Sigmoid colon (tissue), 4 donors: Measurements from ENCODE around the gene MFAP4.

ENCODE experiments used
- POLR2A ChIP-seq, 2 donors: fragments of 450-650 bp; IDR thresholded peaks; one replicate each; pipeline ENCODE4 v1.6.1; 2016; ENCODE audit warnings: antibody characterized with exemption in 2 of 2, mild to moderate bottlenecking in 2 of 2, moderate library complexity in 2 of 2
- POLR2AphosphoS5 ChIP-seq, 4 donors: sonication (generic); formaldehyde crosslinking; IDR thresholded peaks; one replicate each; pipeline ENCODE4 v1.6.1; 2017; ENCODE audit warnings: antibody characterized with exemption in 4 of 4
- TF ChIP-seq, protein P1 (sequence below), 4 experiments: fragments of 450-650 bp in 3 of 4; fragments of 200-600 bp in 1 of 4; IDR thresholded peaks; one replicate each; pipeline ENCODE4 v1.5.1; 2016 to 2019; ENCODE audit warnings: antibody characterized with exemption in 4 of 4, mild to moderate bottlenecking in 3 of 4, moderate library complexity in 2 of 4

GRCh38 chr17:19415806-19416775 is 29.1 kb upstream of the MFAP4 start:
- TF ChIP-seq POLR2A (IDR thresholded peaks at IDR 0.05) (no peak), POLR2AphosphoS5 (IDR thresholded peaks at IDR 0.05) (no peak)
- TF ChIP-seq, protein P1, sequence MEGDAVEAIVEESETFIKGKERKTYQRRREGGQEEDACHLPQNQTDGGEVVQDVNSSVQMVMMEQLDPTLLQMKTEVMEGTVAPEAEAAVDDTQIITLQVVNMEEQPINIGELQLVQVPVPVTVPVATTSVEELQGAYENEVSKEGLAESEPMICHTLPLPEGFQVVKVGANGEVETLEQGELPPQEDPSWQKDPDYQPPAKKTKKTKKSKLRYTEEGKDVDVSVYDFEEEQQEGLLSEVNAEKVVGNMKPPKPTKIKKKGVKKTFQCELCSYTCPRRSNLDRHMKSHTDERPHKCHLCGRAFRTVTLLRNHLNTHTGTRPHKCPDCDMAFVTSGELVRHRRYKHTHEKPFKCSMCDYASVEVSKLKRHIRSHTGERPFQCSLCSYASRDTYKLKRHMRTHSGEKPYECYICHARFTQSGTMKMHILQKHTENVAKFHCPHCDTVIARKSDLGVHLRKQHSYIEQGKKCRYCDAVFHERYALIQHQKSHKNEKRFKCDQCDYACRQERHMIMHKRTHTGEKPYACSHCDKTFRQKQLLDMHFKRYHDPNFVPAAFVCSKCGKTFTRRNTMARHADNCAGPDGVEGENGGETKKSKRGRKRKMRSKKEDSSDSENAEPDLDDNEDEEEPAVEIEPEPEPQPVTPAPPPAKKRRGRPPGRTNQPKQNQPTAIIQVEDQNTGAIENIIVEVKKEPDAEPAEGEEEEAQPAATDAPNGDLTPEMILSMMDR (IDR thresholded peaks at IDR 0.05) = no peak
